ENCODE measurements around the gene MSTN. TPM values are rescaled to one million over a fixed set of nuclear protein-coding genes. Genes with fewer than 3 reads are reported as not detected.

Gene MSTN
- total RNA-seq, 1 experiment from 2014 or later, result not detected

DNA sequence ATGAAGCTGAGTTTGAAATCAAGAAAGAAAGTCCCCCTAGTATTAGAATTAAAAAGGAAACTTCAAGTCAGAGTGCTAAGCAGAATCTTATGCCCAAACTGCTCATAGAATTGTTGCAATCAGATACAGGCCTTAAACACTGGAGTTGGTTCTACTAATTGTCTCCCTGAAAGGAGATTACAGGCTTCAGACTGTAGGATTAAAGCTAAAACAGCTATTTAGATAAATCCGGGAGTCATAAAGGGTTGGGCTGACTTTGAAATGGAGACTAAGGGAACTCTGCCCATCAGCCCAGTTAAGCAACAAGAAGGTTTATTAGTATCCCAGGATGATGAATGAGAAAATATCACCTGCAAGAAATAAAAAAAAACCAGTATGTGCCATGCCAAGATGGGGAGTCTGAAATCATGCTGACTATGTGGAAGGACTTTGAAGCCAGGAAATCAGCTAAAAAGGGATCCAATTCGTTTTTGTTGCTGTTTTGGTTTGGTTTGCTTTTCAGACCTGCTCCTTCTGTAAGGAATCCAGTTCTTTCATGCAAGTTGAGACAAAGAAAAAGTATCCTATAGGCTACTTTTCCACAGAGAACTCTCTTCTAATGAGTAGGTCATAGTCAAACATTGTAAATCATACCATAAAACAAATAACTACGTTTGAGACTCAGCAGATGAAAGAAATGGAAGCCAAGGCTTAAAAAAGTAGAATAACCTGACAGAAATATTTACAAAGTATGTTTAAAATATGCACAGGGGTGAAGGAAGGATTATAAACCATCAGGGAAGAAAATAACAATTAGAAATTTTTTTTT lies 37.6 kb upstream of the MSTN start:
- Histone ChIP-seq H3K14ac (ENCODE audit: insufficient read depth, low read length) (no peak overlapping the region), H2BK15ac (ENCODE audit: low read depth, low read length) (no peak overlapping the region), H4K5ac (ENCODE audit: insufficient read length, low read depth, low read length) (no peak overlapping the region), H2AFZ (ENCODE audit: low read length) (no peak overlapping the region), H4K91ac (ENCODE audit: insufficient read length, low read depth, low read length) (no peak overlapping the region), H2AK5ac (ENCODE audit: insufficient read length, low read length) (no peak overlapping the region), H3K27ac (ENCODE audit: insufficient read length, low read depth, low read length) (no peak overlapping the region), H3K79me1 (ENCODE audit: insufficient read depth, low read depth, low read length, poor library complexity, severe bottlenecking) (no peaks in the 10 kb centered on the region), H4K8ac (replicated peaks; ENCODE audit: insufficient read length, low read depth, low read length) (no peak overlapping the region), H3K4me2 (ENCODE audit: insufficient read depth, insufficient read length, low read length) (no peak overlapping the region), H3T11ph (ENCODE audit: low read length) (no peak overlapping the region), H2BK5ac (ENCODE audit: insufficient read length, low read length) (no peak overlapping the region), H3K27me3 (ENCODE audit: insufficient read depth, low read length) (no peaks in the 10 kb centered on the region), H3K23ac (ENCODE audit: insufficient read length, low read depth, low read length) (no peak overlapping the region), H3K4me1 (ENCODE audit: insufficient read depth, low read length) (no peaks in the 10 kb centered on the region), H3K23me2 (ENCODE audit: insufficient read length, low read depth, low read length, poor library complexity, severe bottlenecking) (no peaks in the 10 kb centered on the region), H4K20me1 (ENCODE audit: control insufficient read depth, insufficient read depth, insufficient read length) (no peaks in the 10 kb centered on the region), H2BK120ac (ENCODE audit: low read depth, low read length, poor library complexity, severe bottlenecking) (no peak overlapping the region), H2BK20ac (ENCODE audit: low read depth, low read length, poor library complexity, severe bottlenecking) (peak overlapping the region; percentile 75), H3K9me3 (ENCODE audit: control insufficient read depth, low read depth, low read length) (no peaks in the 10 kb centered on the region), H3K9ac (ENCODE audit: extremely low read depth, insufficient read length, low read length) (no peak overlapping the region), H3K18ac (ENCODE audit: insufficient read length, low read depth, low read length) (no peak overlapping the region), H3K79me2 (ENCODE audit: insufficient read depth, low read length) (no peaks in the 10 kb centered on the region), H3K56ac (ENCODE audit: insufficient read length, low read depth, low read length) (no peak overlapping the region), H2BK12ac (ENCODE audit: insufficient read length, low read depth, low read length) (no peak overlapping the region), H3K4ac (ENCODE audit: low read depth, low read length) (no peak overlapping the region)
- H3K4me1 Mint-ChIP-seq, result no peaks in the 10 kb centered on the region
- TF ChIP-seq, protein P1, sequence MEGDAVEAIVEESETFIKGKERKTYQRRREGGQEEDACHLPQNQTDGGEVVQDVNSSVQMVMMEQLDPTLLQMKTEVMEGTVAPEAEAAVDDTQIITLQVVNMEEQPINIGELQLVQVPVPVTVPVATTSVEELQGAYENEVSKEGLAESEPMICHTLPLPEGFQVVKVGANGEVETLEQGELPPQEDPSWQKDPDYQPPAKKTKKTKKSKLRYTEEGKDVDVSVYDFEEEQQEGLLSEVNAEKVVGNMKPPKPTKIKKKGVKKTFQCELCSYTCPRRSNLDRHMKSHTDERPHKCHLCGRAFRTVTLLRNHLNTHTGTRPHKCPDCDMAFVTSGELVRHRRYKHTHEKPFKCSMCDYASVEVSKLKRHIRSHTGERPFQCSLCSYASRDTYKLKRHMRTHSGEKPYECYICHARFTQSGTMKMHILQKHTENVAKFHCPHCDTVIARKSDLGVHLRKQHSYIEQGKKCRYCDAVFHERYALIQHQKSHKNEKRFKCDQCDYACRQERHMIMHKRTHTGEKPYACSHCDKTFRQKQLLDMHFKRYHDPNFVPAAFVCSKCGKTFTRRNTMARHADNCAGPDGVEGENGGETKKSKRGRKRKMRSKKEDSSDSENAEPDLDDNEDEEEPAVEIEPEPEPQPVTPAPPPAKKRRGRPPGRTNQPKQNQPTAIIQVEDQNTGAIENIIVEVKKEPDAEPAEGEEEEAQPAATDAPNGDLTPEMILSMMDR (conservative IDR thresholded peaks at IDR 0.05), result no peak
- H3K4me3 Mint-ChIP-seq, result no peak overlapping the region
- peaks cover 5 to 6% of the 10 kb centered on the region in 2 experiments for H3K9me3 Mint-ChIP-seq
- H3K27ac Mint-ChIP-seq, result no peak overlapping the region
- peaks cover 4% of the 10 kb centered on the region for H3K27me3 Mint-ChIP-seq (ENCODE audit: low read depth)
- WGBS (ENCODE audit: extremely low coverage, insufficient read length, low lambda C conversion rate), result no CpG with 5 or more reads among the region's 3 CpGs
- no peak for DNase-seq
- peaks cover 0 to 5% (median 2%) of the 10 kb centered on the region in 3 experiments; a peak in 2 of 7 replicates for H3K36me3 Mint-ChIP-seq (ENCODE audit: insufficient read depth in 1 of 3, low read depth in 3 of 3)
